Loucy (cell line): Measurements from ENCODE around the gene TRIM46.

Source experiments
- H2AFZ ChIP-seq: fragments of 200-600 bp; sonication (generic); 2 replicates; pipeline ENCODE4 v1.6.0; 2016; ENCODE audit warnings: antibody characterized with exemption, mild to moderate bottlenecking, low read length, moderate library complexity
- H3F3A ChIP-seq: fragments of 200-600 bp; 2 replicates; pipeline ENCODE4 v1.6.0; 2016; ENCODE audit warnings: antibody characterized with exemption, low read depth, mild to moderate bottlenecking
- H3K27me3 ChIP-seq: fragments of 200-600 bp; sonication (generic); 2 replicates; pipeline ENCODE4 v1.6.1; 2014; ENCODE audit warnings: low read length, mild to moderate bottlenecking; ENCODE audit not compliant: insufficient read depth, poor library complexity, severe bottlenecking
- H3K36me3 ChIP-seq: fragments of 200-600 bp; sonication (generic); 2 replicates; pipeline ENCODE4 v1.6.1; 2016; ENCODE audit warnings: low read length; ENCODE audit not compliant: insufficient read depth
- H3K4me1 ChIP-seq: fragments of 200-600 bp; sonication (generic); 2 replicates; pipeline ENCODE4 v1.5.1; 2014; ENCODE audit warnings: low read length, mild to moderate bottlenecking; ENCODE audit not compliant: insufficient read depth, poor library complexity, severe bottlenecking
- H3K4me2 ChIP-seq: fragments of 200-600 bp; sonication (generic); 2 replicates; pipeline ENCODE4 v1.6.0; 2014; ENCODE audit warnings: antibody characterized with exemption, low read length, low read depth, mild to moderate bottlenecking; ENCODE audit not compliant: poor library complexity, severe bottlenecking
- H3K4me3 ChIP-seq: fragments of 200-600 bp; sonication (generic); 2 replicates; pipeline ENCODE4 v1.5.1; 2014; ENCODE audit warnings: low read length, mild to moderate bottlenecking, mixed read lengths; ENCODE audit not compliant: poor library complexity, severe bottlenecking
- H3K79me2 ChIP-seq: fragments of 200-600 bp; sonication (generic); 2 replicates; pipeline ENCODE4 v1.6.1; 2014; ENCODE audit warnings: low read length; ENCODE audit not compliant: insufficient read depth
- H3K9ac ChIP-seq: fragments of 200-600 bp; sonication (generic); 2 replicates; pipeline ENCODE4 v1.6.0; 2014; ENCODE audit warnings: mild to moderate bottlenecking, low read depth, low read length, moderate library complexity; ENCODE audit not compliant: poor library complexity, severe bottlenecking
- H3K9me2 ChIP-seq: fragments of 200-600 bp; sonication (generic); replicated peaks from 2 replicates; pipeline ENCODE4 v1.6.1; 2016; ENCODE audit warnings: low read depth, low read length, mixed read lengths
- H3K9me3 ChIP-seq: fragments of 200-600 bp; sonication (generic); 2 replicates; pipeline ENCODE4 v1.6.1; 2014; ENCODE audit warnings: mild to moderate bottlenecking, antibody characterized with exemption, low read length, low read depth; ENCODE audit not compliant: insufficient read depth
- H4K20me1 ChIP-seq: fragments of 200-600 bp; sonication (generic); 2 replicates; pipeline ENCODE4 v1.6.0; 2014; ENCODE audit warnings: antibody characterized with exemption, low read length, mild to moderate bottlenecking; ENCODE audit not compliant: insufficient read depth, poor library complexity, severe bottlenecking
- EZH2phosphoT487 ChIP-seq: fragments of 200-600 bp; IDR thresholded peaks from 2 replicates; pipeline ENCODE4 v1.6.1; 2018; ENCODE audit warnings: antibody characterized with exemption, mild to moderate bottlenecking, moderate library complexity, borderline replicate concordance
- TF ChIP-seq, protein P1 (sequence below): fragments of 200-600 bp; sonication (generic); conservative IDR thresholded peaks from 2 replicates; pipeline ENCODE4 v1.5.1; 2014; ENCODE audit warnings: mild to moderate bottlenecking, antibody characterized with exemption, low read length

The TRIM46 gene

GRCh38 chr1:155174324-155175280 is 953 bp downstream of the TRIM46 start:
- H4K20me1 ChIP-seq = no peaks in the 10 kb centered on the region

GRCh38 chr1:155175281-155175926 is 1.8 kb downstream of the TRIM46 start:
- TF ChIP-seq, protein P1, sequence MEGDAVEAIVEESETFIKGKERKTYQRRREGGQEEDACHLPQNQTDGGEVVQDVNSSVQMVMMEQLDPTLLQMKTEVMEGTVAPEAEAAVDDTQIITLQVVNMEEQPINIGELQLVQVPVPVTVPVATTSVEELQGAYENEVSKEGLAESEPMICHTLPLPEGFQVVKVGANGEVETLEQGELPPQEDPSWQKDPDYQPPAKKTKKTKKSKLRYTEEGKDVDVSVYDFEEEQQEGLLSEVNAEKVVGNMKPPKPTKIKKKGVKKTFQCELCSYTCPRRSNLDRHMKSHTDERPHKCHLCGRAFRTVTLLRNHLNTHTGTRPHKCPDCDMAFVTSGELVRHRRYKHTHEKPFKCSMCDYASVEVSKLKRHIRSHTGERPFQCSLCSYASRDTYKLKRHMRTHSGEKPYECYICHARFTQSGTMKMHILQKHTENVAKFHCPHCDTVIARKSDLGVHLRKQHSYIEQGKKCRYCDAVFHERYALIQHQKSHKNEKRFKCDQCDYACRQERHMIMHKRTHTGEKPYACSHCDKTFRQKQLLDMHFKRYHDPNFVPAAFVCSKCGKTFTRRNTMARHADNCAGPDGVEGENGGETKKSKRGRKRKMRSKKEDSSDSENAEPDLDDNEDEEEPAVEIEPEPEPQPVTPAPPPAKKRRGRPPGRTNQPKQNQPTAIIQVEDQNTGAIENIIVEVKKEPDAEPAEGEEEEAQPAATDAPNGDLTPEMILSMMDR = no peak
- no peak for TF ChIP-seq EZH2phosphoT487
- peaks cover 5% of the 10 kb centered on the region for H3F3A ChIP-seq
- no peak overlapping the region for H3K4me3 ChIP-seq
- H3K79me2 ChIP-seq = peaks cover 19% of the 10 kb centered on the region
- no peaks in the 10 kb centered on the region for H3K36me3 ChIP-seq
- H3K27me3 ChIP-seq = no peaks in the 10 kb centered on the region
- H3K9me2 ChIP-seq = no peaks in the 10 kb centered on the region
- peaks cover 27% of the 10 kb centered on the region for H3K4me1 ChIP-seq
- H3K4me2 ChIP-seq = peak overlapping the region; percentile 92
- H4K20me1 ChIP-seq = no peaks in the 10 kb centered on the region
- peak overlapping the region; percentile 94 for H3K9ac ChIP-seq
- H3K9me3 ChIP-seq = no peaks in the 10 kb centered on the region
- no peak overlapping the region for H2AFZ ChIP-seq

More at GRCh38 chr1:155174324-155175280, 953 bp downstream of the TRIM46 start:
- TF ChIP-seq EZH2phosphoT487 = no peak
- TF ChIP-seq, protein P1 = no peak
- peaks cover 27% of the 10 kb centered on the region for H3K4me1 ChIP-seq
- peak overlapping the region; percentile 92 for H3K4me2 ChIP-seq
- H3F3A ChIP-seq = peaks cover 5% of the 10 kb centered on the region
- peak overlapping the region; percentile 98 for H2AFZ ChIP-seq
- peak overlapping the region; percentile 94 for H3K9ac ChIP-seq
- no peaks in the 10 kb centered on the region for H3K27me3 ChIP-seq
- peak overlapping the region; percentile 86 for H3K4me3 ChIP-seq
- no peaks in the 10 kb centered on the region for H3K36me3 ChIP-seq
- H3K79me2 ChIP-seq = peaks cover 19% of the 10 kb centered on the region
- H3K9me3 ChIP-seq = no peaks in the 10 kb centered on the region
- no peaks in the 10 kb centered on the region for H3K9me2 ChIP-seq

- Histone ChIP-seq H3K4me3 (peak overlapping the region; percentile 8), H2AFZ (no peak overlapping the region), H4K20me1 (no peaks in the 10 kb centered on the region), H3K9ac (peak overlapping the region; percentile 12), H3K9me2 (no peaks in the 10 kb centered on the region), H3K4me1 (peaks cover 27% of the 10 kb centered on the region), H3K4me2 (peak overlapping the region; percentile 92), H3K79me2 (peaks cover 17% of the 10 kb centered on the region), H3K36me3 (no peaks in the 10 kb centered on the region), H3K9me3 (no peaks in the 10 kb centered on the region), H3F3A (peaks cover 5% of the 10 kb centered on the region), H3K27me3 (no peaks in the 10 kb centered on the region)
- TF ChIP-seq, protein P1 = peak; percentile 34
- TF ChIP-seq EZH2phosphoT487 = no peak
These were observed 2.3 kb downstream of the TRIM46 start for GRCh38 chr1:155175927-155176371.
